Smooth muscle cell of the brain vasculature (primary cell): ENCODE measurements around the gene EIF4A3.

Source experiments
- DNase-seq: peaks from one replicate; pipeline ENCODE4 v3.0.0-alpha.2; 2012; ENCODE audit warnings: low read depth, low spot score

The EIF4A3 gene

GRCh38 chr17:80137131-80137530, 9.8 kb downstream of the EIF4A3 start:
- DNase-seq, result no peak

- no peak for DNase-seq
Observed at GRCh38 chr17:80133626-80133970, 13.3 kb downstream of the EIF4A3 start.

GRCh38 chr17:80132906-80133625, 13.9 kb downstream of the EIF4A3 start:
- no peak for DNase-seq

GRCh38 chr17:80130992-80131391, 15.9 kb downstream of the EIF4A3 start:
- DNase-seq, result no peak

GRCh38 chr17:80129006-80129565, 17.8 kb downstream of the EIF4A3 start:
- DNase-seq, result no peak

- no peak for DNase-seq
Observed at GRCh38 chr17:80126449-80126715, 20.5 kb downstream of the EIF4A3 start.

- no peak for DNase-seq
Observed at GRCh38 chr17:80125656-80126448, 21.1 kb downstream of the EIF4A3 start.

- DNase-seq, result no peak
Observed at GRCh38 chr17:80124351-80124981, 22.5 kb downstream of the EIF4A3 start.

GRCh38 chr17:80123791-80124190, 23.1 kb downstream of the EIF4A3 start:
- DNase-seq, result no peak

GRCh38 chr17:80122926-80123505, 23.9 kb downstream of the EIF4A3 start:
- no peak for DNase-seq

GRCh38 chr17:80122026-80122575, 24.8 kb downstream of the EIF4A3 start:
- DNase-seq, result no peak

GRCh38 chr17:80119839-80120238, 27.1 kb downstream of the EIF4A3 start:
- no peak for DNase-seq

GRCh38 chr17:80119271-80119791, 27.6 kb downstream of the EIF4A3 start:
- no peak for DNase-seq

GRCh38 chr17:80118601-80119270, 28.2 kb downstream of the EIF4A3 start:
- no peak for DNase-seq

- no peak for DNase-seq
Observed at GRCh38 chr17:80117491-80118401, 29.2 kb downstream of the EIF4A3 start.

- no peak for DNase-seq
Observed at GRCh38 chr17:80116921-80117380, 30.0 kb downstream of the EIF4A3 start.

GRCh38 chr17:80116276-80116920, 30.5 kb downstream of the EIF4A3 start:
- no peak for DNase-seq

- no peak for DNase-seq
Observed at GRCh38 chr17:80115159-80115558, 31.8 kb downstream of the EIF4A3 start.

- no peak for DNase-seq
Observed at GRCh38 chr17:80114758-80115157, 32.2 kb downstream of the EIF4A3 start.
